Body of pancreas (tissue), 4 donors: Measurements from ENCODE around the gene SBF2. TPM values are rescaled to one million over a fixed set of nuclear protein-coding genes. Genes with fewer than 3 reads are reported as not detected.

Source experiments
- ATAC-seq: fragments of 150-250 bp; one replicate; pipeline ENCODE4 v1.9.1; 2016
- DNase-seq, 4 donors: peaks; one replicate each; pipeline ENCODE4 v3.0.0-alpha.2; 2019
- H3K27ac ChIP-seq, 4 donors: fragments of 200-600 bp; sonication (generic); 1 replicate in 3 of 4; 2 replicates in 1 of 4; pipeline versions ENCODE4 v1.5.1 to v1.6.1; 2016 to 2019; ENCODE audit warnings: mild to moderate bottlenecking in 1 of 4, mixed read lengths in 1 of 4, moderate library complexity in 1 of 4
- H3K27me3 ChIP-seq, 2 donors: fragments of 200-600 bp; sonication (generic); one replicate each; pipeline ENCODE4 v1.6.0; 2016; ENCODE audit warnings: mild to moderate bottlenecking in 1 of 2
- H3K36me3 ChIP-seq, 2 donors: fragments of 200-600 bp; sonication (generic); replicated peaks in 1 of 2; 2 replicates each; pipeline ENCODE4 v1.5.1; 2016; ENCODE audit warnings: low read depth in 2 of 2; ENCODE audit not compliant: insufficient read depth in 1 of 2
- H3K4me1 ChIP-seq: fragments of 200-600 bp; sonication (generic); one replicate; pipeline ENCODE4 v1.6.0; 2016
- H3K4me3 ChIP-seq, 2 donors: fragments of 200-600 bp; sonication (generic); 1 replicate in 1 of 2; 2 replicates in 1 of 2; pipeline ENCODE4 v1.5.1; 2016 to 2019
- H3K9me3 ChIP-seq, 3 donors: fragments of 200-600 bp; sonication (generic); 1 replicate in 2 of 3; 2 replicates in 1 of 3; pipeline ENCODE4 v1.5.1; 2016
- CTCF ChIP-seq, 7 experiments: fragments of 450-650 bp in 4 of 7; fragments of 200-600 bp in 3 of 7; sonication (generic) in 3 of 7; IDR thresholded peaks; one replicate each; pipeline ENCODE4 v1.5.1; 2016 to 2019; ENCODE audit warnings: antibody characterized with exemption in 7 of 7
- POLR2A ChIP-seq, 3 donors: fragments of 450-650 bp; IDR thresholded peaks; one replicate each; pipeline ENCODE4 v1.6.1; 2016; ENCODE audit warnings: antibody characterized with exemption in 3 of 3, mild to moderate bottlenecking in 2 of 3
- WGBS, 2 donors: methylation state at CpG; one replicate each; pipeline ENCODE4 v1.1.5; 2017; 5-methylcytosine and 5-hydroxymethylcytosine counted together
- intact Hi-C: fragments of 100-400 bp; cut with DNase I; formaldehyde crosslinking; loops from one replicate; pipeline ENCODE4 v1.15.1; 2023
- total RNA-seq, 2 donors: library from RNA; depleted of rRNA; stranded (reverse); fragments of >200 nt; gene quantifications; one replicate each; pipeline ENCODE4 v1.1.0, GENCODE V29; 2016

The SBF2 gene
- total RNA-seq, 2 donors from 2014 or later, result 23.6 to 38.9 TPM

GRCh38 chr11:9806946-9807687, 486.9 kb downstream of the SBF2 start:
- no peaks in the 10 kb centered on the region for H3K27me3 ChIP-seq
- 94 to 98% methylated on average over 4 of the region's 4 CpGs for WGBS, 2 donors
- intact Hi-C loops, result no loop called here
- no peak for ATAC-seq
- no peaks in the 10 kb centered on the region for H3K4me1 ChIP-seq
- no peak for TF ChIP-seq CTCF (IDR thresholded peaks at IDR 0.05)
- TF ChIP-seq POLR2A (IDR thresholded peaks at IDR 0.05), result no peak
- H3K36me3 ChIP-seq, result no peaks in the 10 kb centered on the region
- H3K4me3 ChIP-seq, result no peak overlapping the region
- H3K27ac ChIP-seq, result no peak overlapping the region
- no peak for DNase-seq
- H3K9me3 ChIP-seq, result no peaks in the 10 kb centered on the region

GRCh38 chr11:9804419-9804902, 489.6 kb downstream of the SBF2 start:
- 87 to 88% methylated on average over 2 of the region's 2 CpGs for WGBS, 2 donors
- no peak overlapping the region for H3K4me3 ChIP-seq
- H3K27ac ChIP-seq, result no peak overlapping the region
- H3K9me3 ChIP-seq, result no peaks in the 10 kb centered on the region
- intact Hi-C loops, result no loop called here
- ATAC-seq (no peak), DNase-seq (no peak)
- H3K4me1 ChIP-seq, result no peaks in the 10 kb centered on the region
- no peaks in the 10 kb centered on the region for H3K27me3 ChIP-seq
- no peaks in the 10 kb centered on the region for H3K36me3 ChIP-seq
- no peak for TF ChIP-seq POLR2A (IDR thresholded peaks at IDR 0.05)
- no peak for TF ChIP-seq CTCF (IDR thresholded peaks at IDR 0.05)

- Histone ChIP-seq H3K27ac (no peak overlapping the region), H3K4me1 (no peaks in the 10 kb centered on the region), H3K4me3 (no peak overlapping the region), H3K36me3 (no peaks in the 10 kb centered on the region), H3K9me3 (no peaks in the 10 kb centered on the region), H3K27me3 (no peaks in the 10 kb centered on the region)
- TF ChIP-seq CTCF (IDR thresholded peaks at IDR 0.05), result no peak
- no peak for TF ChIP-seq POLR2A (IDR thresholded peaks at IDR 0.05)
- no peak for ATAC-seq
- intact Hi-C loops, result no loop called here
- 57 to 59% methylated on average over 5 of the region's 5 CpGs for WGBS, 2 donors
- DNase-seq, result no peak
Measured at GRCh38 chr11:9803685-9804418, 490.2 kb downstream of the SBF2 start.

- 62 to 64% methylated on average over 3 of the region's 3 CpGs for WGBS, 2 donors
- no peak overlapping the region for H3K27ac ChIP-seq
- TF ChIP-seq CTCF (IDR thresholded peaks at IDR 0.05) (no peak), POLR2A (IDR thresholded peaks at IDR 0.05) (no peak)
Measured at GRCh38 chr11:9802291-9802861, 491.6 kb downstream of the SBF2 start.

More at GRCh38 chr11:9802291-9802861, 491.6 kb downstream of the SBF2 start:
- no peaks in the 10 kb centered on the region for H3K4me1 ChIP-seq
- DNase-seq, result no peak
- no peaks in the 10 kb centered on the region for H3K36me3 ChIP-seq
- H3K27me3 ChIP-seq, result no peaks in the 10 kb centered on the region
- H3K4me3 ChIP-seq, result no peak overlapping the region
- no peak for ATAC-seq
- intact Hi-C loops, result no loop called here
- H3K9me3 ChIP-seq, result no peaks in the 10 kb centered on the region
